Measurements from ENCODE around the gene DMRTA2.

DNA sequence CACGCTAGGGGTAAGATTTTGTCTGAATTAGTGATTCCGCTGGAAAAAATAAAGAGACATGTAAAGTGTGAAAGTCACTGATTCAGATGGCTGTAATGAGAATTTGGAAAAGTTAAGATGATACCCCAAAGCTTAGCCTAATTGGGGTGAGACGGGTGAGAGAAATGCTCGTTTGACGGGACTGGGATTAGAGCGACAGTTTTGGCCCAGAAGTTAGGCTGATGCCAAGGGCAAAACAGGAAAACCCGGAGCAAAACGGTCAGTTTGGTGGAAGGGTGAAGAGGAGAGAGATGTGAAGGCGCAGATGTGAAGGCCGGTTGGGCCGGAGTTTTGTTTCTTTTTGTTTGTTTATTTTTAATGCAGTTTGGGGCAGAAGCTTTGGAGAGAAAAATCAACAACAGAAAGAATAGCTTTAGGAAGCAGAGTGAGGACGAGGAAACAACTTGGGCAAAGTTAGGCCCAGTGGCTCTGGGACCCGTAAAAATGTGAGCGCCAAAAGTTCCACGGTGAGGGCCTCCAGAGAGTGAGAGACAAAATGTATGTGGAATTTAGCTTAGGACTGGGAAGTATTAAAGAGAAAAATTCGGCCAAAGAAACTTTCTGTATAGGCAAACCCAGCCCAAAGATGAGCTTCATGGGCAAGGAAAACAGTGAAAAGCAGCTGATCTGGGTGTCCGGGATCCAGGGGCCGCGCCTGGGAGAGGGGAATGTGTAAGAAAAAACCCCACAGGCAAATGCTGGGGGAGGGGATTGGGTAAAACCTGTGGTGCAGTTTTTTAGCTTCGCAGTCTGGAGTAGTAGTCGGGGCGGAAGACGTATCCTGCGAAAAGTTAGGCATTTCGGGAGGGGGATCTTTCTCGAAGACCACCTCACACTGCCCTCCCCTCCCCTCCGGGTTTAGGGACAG is 1.2 kb downstream of the DMRTA2 start:
- TF ChIP-seq, protein P1, sequence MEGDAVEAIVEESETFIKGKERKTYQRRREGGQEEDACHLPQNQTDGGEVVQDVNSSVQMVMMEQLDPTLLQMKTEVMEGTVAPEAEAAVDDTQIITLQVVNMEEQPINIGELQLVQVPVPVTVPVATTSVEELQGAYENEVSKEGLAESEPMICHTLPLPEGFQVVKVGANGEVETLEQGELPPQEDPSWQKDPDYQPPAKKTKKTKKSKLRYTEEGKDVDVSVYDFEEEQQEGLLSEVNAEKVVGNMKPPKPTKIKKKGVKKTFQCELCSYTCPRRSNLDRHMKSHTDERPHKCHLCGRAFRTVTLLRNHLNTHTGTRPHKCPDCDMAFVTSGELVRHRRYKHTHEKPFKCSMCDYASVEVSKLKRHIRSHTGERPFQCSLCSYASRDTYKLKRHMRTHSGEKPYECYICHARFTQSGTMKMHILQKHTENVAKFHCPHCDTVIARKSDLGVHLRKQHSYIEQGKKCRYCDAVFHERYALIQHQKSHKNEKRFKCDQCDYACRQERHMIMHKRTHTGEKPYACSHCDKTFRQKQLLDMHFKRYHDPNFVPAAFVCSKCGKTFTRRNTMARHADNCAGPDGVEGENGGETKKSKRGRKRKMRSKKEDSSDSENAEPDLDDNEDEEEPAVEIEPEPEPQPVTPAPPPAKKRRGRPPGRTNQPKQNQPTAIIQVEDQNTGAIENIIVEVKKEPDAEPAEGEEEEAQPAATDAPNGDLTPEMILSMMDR (conservative IDR thresholded peaks at IDR 0.05): no peak
- no peak for TF ChIP-seq ZFX (IDR thresholded peaks at IDR 0.05)

Measured in C4-2B (cell line).